GM12878 (cell line): Measurements from ENCODE around the gene NSL1. TPM values are rescaled to one million over a fixed set of nuclear protein-coding genes. Genes with fewer than 3 reads are reported as not detected.

Experiments used
- ATAC-seq: fragments of 200-7000 bp; cut with Tn5 transposase; 3 replicates; pipeline ENCODE4 v1.9.1; 2020; ENCODE audit warnings: mild to moderate bottlenecking, moderate library complexity
- BruUV-seq: library from RNA; stranded (reverse); fragments of 400-500 nt; replicated peaks from 2 replicates; lab custom pipeline; 2021; lab: Mats Ljungman, UMichigan
- CTCF ChIA-PET: fragments of 300-600 bp; sonication (Branson Sonifier 250); formaldehyde crosslinking; extraction: SDS; loops from one replicate; lab custom pipeline; 2021; ENCODE audit warnings: inconsistent platforms; lab: Yijun Ruan, JAX
- POLR2A ChIA-PET: fragments of 350-600 bp; formaldehyde crosslinking; extraction: SDS; loops from one replicate; lab custom pipeline; 2021; ENCODE audit warnings: inconsistent platforms; lab: Charles Lee
- RAD21 ChIA-PET: fragments of 300-600 bp; sonication (Branson Sonifier 250); formaldehyde crosslinking; loops from one replicate; lab custom pipeline; 2023; ENCODE audit warnings: antibody characterized with exemption; ENCODE audit not compliant: unreplicated experiment; lab: Charles Lee
- SMC1A ChIA-PET: fragments of 300-600 bp; sonication (Branson Sonifier 250); formaldehyde crosslinking; loops from one replicate; lab custom pipeline; 2023; ENCODE audit not compliant: unreplicated experiment, uncharacterized antibody; lab: Charles Lee
- DNase-seq: peaks from one replicate; pipeline ENCODE4 v3.0.0-alpha.2; 2011; ENCODE audit warnings: low read depth, low spot score
- FAIRE-seq: peaks from 3 replicates; lab custom pipeline; 2011; peaks lifted over from hg19 to GRCh38; lab: Jason Lieb, UNC
- H2AFZ ChIP-seq: 2 replicates; pipeline ENCODE4 v1.6.0; 2011; ENCODE audit warnings: low read depth, low read length, control low read depth; ENCODE audit not compliant: control insufficient read depth
- H3K27ac ChIP-seq: 2 replicates; pipeline ENCODE4 v1.5.1; 2011; ENCODE audit warnings: control low read depth; ENCODE audit not compliant: control insufficient read depth, insufficient read depth
- H3K27me3 ChIP-seq, 2 experiments: replicated peaks in 1 of 2; 2 replicates each; pipeline versions ENCODE4 v1.6.0 to v1.6.1; 2011; ENCODE audit warnings: low read length in 1 of 2; ENCODE audit not compliant: control insufficient read depth in 2 of 2, insufficient read depth in 2 of 2
- H3K36me3 ChIP-seq, 2 experiments: 2 replicates each; pipeline ENCODE4 v1.5.1; 2011; ENCODE audit warnings: low read length in 1 of 2; ENCODE audit not compliant: control insufficient read depth in 2 of 2, insufficient read depth in 2 of 2
- H3K4me1 ChIP-seq: 2 replicates; pipeline ENCODE4 v1.6.1; 2011; ENCODE audit warnings: mild to moderate bottlenecking, low read length, moderate library complexity, mixed read lengths; ENCODE audit not compliant: control insufficient read depth, insufficient read depth
- H3K4me2 ChIP-seq: 2 replicates; pipeline ENCODE4 v1.6.0; 2011; ENCODE audit warnings: control low read depth; ENCODE audit not compliant: control insufficient read depth, insufficient read depth
- H3K4me3 ChIP-seq: fragments of 200-600 bp; sonication (generic); 2 replicates; pipeline ENCODE4 v1.5.1; 2016
- H3K79me2 ChIP-seq: 2 replicates; pipeline ENCODE4 v1.6.0; 2011; ENCODE audit warnings: low read length; ENCODE audit not compliant: control insufficient read depth, insufficient read depth
- H3K9ac ChIP-seq: 2 replicates; pipeline ENCODE4 v1.8.0; 2011; ENCODE audit warnings: low read length, control low read depth, mixed read lengths; ENCODE audit not compliant: control insufficient read depth, insufficient read depth
- H3K9me3 ChIP-seq: replicated peaks from 3 replicates; pipeline ENCODE4 v1.5.1; 2011; ENCODE audit warnings: mild to moderate bottlenecking, low read length; ENCODE audit not compliant: control insufficient read depth, insufficient read depth
- H4K20me1 ChIP-seq: 2 replicates; pipeline ENCODE4 v1.6.0; 2011; ENCODE audit not compliant: control insufficient read depth, insufficient read depth
- HCFC1 ChIP-seq: fragments of 150-350 bp; IDR thresholded peaks from 2 replicates; pipeline ENCODE4 v1.6.1; 2014; ENCODE audit warnings: low read length
- HDAC2 ChIP-seq: fragments of 200-600 bp; sonication (generic); IDR thresholded peaks from 2 replicates; pipeline ENCODE4 v1.6.1; 2017
- KAT2A ChIP-seq: conservative IDR thresholded peaks from 2 replicates; pipeline ENCODE4 v1.6.1; 2011; ENCODE audit warnings: low read depth, low read length; ENCODE audit not compliant: control insufficient read depth
- MTA3 ChIP-seq: IDR thresholded peaks from 2 replicates; pipeline ENCODE4 v1.6.1; 2012; ENCODE audit warnings: low read length, inconsistent platforms, borderline replicate concordance
- MYB ChIP-seq: fragments of 150-350 bp; IDR thresholded peaks from 2 replicates; pipeline ENCODE4 v1.6.1; 2014; ENCODE audit warnings: mild to moderate bottlenecking, low read depth, low read length, borderline replicate concordance
- NFYB ChIP-seq: IDR thresholded peaks from 2 replicates; pipeline ENCODE4 v1.6.1; 2011; ENCODE audit warnings: low read depth, mild to moderate bottlenecking, low read length, improper control_type of control experiment, moderate library complexity; ENCODE audit not compliant: insufficient read depth
- NR2C1 ChIP-seq: fragments of 450-650 bp; IDR thresholded peaks from 2 replicates; pipeline ENCODE4 v1.6.1; 2017; ENCODE audit warnings: antibody characterized with exemption, mild to moderate bottlenecking, moderate library complexity
- RAD51 ChIP-seq: fragments of 450-650 bp; IDR thresholded peaks from 2 replicates; pipeline ENCODE4 v1.6.1; 2016; ENCODE audit warnings: moderate library complexity, mild to moderate bottlenecking, inconsistent platforms
- SIN3A ChIP-seq: IDR thresholded peaks from 2 replicates; pipeline ENCODE4 v1.6.1; 2012; ENCODE audit warnings: low read depth, low read length, improper control_type of control experiment
- SREBF2 ChIP-seq: IDR thresholded peaks from 2 replicates; pipeline ENCODE4 v1.6.1; 2012; ENCODE audit warnings: mild to moderate bottlenecking, low read length
- YBX1 ChIP-seq: fragments of 450-650 bp; IDR thresholded peaks from 2 replicates; pipeline ENCODE4 v1.6.1; 2016; ENCODE audit warnings: antibody characterized with exemption
- ZNF207 ChIP-seq: fragments of 450-650 bp; IDR thresholded peaks from 2 replicates; pipeline ENCODE4 v1.6.1; 2014; ENCODE audit warnings: antibody characterized with exemption, mild to moderate bottlenecking, borderline replicate concordance
- whole genome bisulfite sequencing: methylation state at CpG from one replicate; pipeline ENCODE4 v1.1.6; 2016; ENCODE audit warnings: low lambda C conversion rate; ENCODE audit not compliant: insufficient replicate concordance, insufficient coverage; ENCODE audit errors: missing lambda C conversion rate; 5-methylcytosine and 5-hydroxymethylcytosine counted together
- in situ Hi-C: fragments of 300-500 bp; cut with MboI; formaldehyde crosslinking; loops from 9 replicates; pipeline ENCODE4 v1.14.3; 2018; ENCODE audit warnings: mixed read lengths
- intact Hi-C: fragments of 100-400 bp; cut with micrococcal nuclease; formaldehyde crosslinking; loops from one replicate; pipeline ENCODE4 v1.14.2; 2022; ENCODE audit not compliant: unreplicated experiment
- polyA plus RNA-seq, 11 experiments: library from polyadenylated mRNA; depleted of rRNA in 4 of 11; unstranded in 6 of 11; stranded (reverse) in 5 of 11; fragments of >200 nt; fragmentation: Nextera tagmentation in 4 of 11; fragmentation: Illumina TruSeq in 1 of 11; extraction: Ambion mirVana in 4 of 11; extraction: Trizol in 1 of 11; gene quantifications; 1 replicate in 1 of 11; 2 replicates in 10 of 11; pipeline versions ENCODE4 v1.2.1 to v1.2.3, GENCODE V29; 2011 to 2016; ENCODE audit warnings: inconsistent platforms in 2 of 11, missing spikeins in 2 of 11, low read depth in 1 of 11
- total RNA-seq, 4 experiments: library from RNA; depleted of rRNA in 3 of 4; stranded (reverse); fragments of >200 nt in 3 of 4; fragmentation: Illumina TruSeq in 1 of 4; extraction: Trizol in 1 of 4; gene quantifications; 2 replicates each; pipeline versions ENCODE4 v1.2.1 to v1.2.3, GENCODE V29; 2013 to 2021
- TF ChIP-seq, protein P1 (sequence below): fragments of 450-650 bp; IDR thresholded peaks from 2 replicates; pipeline ENCODE4 v1.6.1; 2018; ENCODE audit warnings: borderline replicate concordance, mild to moderate bottlenecking; ENCODE audit not compliant: partially characterized antibody
- TF ChIP-seq, protein P2 (sequence below): IDR thresholded peaks from 2 replicates; pipeline ENCODE4 v1.6.1; 2012; ENCODE audit warnings: low read depth, low read length, improper control_type of control experiment
- TF ChIP-seq, protein P3 (sequence below): fragments of 450-650 bp; formaldehyde crosslinking; IDR thresholded peaks from 2 replicates; pipeline ENCODE4 v1.4.0; 2020; ENCODE audit warnings: mild to moderate bottlenecking, moderate library complexity

The NSL1 gene
- total and polyA plus RNA-seq, 10 of the 15 experiments (the other 5 are each of a cell fraction or from before 2014, with no cell fraction given), result 36.7 to 74.2 (median 46.4) TPM

DNA sequence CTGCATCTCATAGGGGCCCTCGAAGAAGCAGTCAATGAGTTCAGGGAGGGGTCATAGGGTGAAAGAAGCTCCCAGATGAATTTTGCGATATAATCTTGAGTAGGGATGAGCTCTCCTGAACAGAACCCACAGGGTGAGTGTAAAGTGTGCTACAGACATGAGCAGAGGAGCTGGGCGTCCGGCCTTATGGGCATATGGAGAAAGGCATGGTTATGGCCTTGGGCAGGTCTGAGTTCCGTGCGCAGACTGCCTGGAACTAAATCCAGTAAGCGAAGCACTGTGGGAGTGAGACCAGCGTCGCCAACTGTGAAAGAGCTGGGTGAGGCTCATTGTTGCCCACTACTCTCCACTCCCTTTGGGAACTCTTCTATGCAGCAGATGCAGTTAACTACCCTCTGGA, 28.7 kb downstream of the NSL1 start (continued):
- TF ChIP-seq HDAC2 (no peak), NR2C1 (no peak), HCFC1 (no peak), ZNF207 (no peak)
- TF ChIP-seq, protein P1, sequence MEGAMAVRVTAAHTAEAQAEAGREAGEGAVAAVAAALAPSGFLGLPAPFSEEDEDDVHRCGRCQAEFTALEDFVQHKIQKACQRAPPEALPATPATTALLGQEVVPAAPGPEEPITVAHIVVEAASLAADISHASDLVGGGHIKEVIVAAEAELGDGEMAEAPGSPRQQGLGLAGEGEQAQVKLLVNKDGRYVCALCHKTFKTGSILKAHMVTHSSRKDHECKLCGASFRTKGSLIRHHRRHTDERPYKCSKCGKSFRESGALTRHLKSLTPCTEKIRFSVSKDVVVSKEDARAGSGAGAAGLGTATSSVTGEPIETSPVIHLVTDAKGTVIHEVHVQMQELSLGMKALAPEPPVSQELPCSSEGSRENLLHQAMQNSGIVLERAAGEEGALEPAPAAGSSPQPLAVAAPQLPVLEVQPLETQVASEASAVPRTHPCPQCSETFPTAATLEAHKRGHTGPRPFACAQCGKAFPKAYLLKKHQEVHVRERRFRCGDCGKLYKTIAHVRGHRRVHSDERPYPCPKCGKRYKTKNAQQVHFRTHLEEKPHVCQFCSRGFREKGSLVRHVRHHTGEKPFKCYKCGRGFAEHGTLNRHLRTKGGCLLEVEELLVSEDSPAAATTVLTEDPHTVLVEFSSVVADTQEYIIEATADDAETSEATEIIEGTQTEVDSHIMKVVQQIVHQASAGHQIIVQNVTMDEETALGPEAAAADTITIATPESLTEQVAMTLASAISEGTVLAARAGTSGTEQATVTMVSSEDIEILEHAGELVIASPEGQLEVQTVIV, result no peak

DNA sequence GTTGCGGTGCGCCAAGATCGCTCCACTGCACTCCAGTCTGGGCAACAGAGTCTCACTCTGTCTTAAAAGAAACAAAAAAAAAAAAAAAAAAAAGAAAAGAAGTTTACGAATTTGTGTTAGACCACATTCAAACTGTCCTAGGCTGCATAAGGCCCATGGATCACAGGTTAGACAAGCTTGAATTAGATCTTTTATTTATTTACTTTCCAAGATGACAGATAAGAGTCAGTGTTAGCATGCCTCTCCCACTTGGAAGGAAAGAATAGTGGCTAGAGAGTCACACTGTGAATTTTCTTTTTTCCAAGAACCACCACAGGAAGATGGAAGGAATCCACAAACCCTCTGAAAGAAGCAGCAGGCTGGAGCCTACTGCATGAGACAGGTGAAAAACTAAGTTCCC, 29.3 kb downstream of the NSL1 start:
- Histone ChIP-seq H3K79me2 (peaks cover 5% of the 10 kb centered on the region), H3K9me3 (peaks cover 2% of the 10 kb centered on the region; the same call in 1 of the 3 replicates), H3K9ac (no peak overlapping the region), H3K27me3 (no peaks in the 10 kb centered on the region), H3K27ac (no peak overlapping the region), H3K4me1 (no peaks in the 10 kb centered on the region), H4K20me1 (no peaks in the 10 kb centered on the region), H2AFZ (no peak overlapping the region), H3K36me3 (peaks cover 4 to 8% of the 10 kb centered on the region in 2 experiments; a peak in 3 of 4 replicates), H3K4me2 (no peak overlapping the region), H3K4me3 (no peak overlapping the region)
- RAD21 ChIA-PET, result interaction anchor here (0.6 to 2.1 kb wide), 3 partner anchors 97 to 1088 kb away, joined by 3 to 12 read pairs (median 3); no protein-coding TSS in a partner anchor
- DNase-seq, result no peak
- BruUV-seq, result no TSS peak
- TF ChIP-seq RAD51, result no peak
- TF ChIP-seq, protein P2, sequence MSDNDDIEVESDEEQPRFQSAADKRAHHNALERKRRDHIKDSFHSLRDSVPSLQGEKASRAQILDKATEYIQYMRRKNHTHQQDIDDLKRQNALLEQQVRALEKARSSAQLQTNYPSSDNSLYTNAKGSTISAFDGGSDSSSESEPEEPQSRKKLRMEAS, result no peak
- no peak for TF ChIP-seq YBX1
- no peak for TF ChIP-seq KAT2A
- TF ChIP-seq SIN3A, result no peak
- TF ChIP-seq MYB, result no peak
- TF ChIP-seq MTA3, result no peak
- TF ChIP-seq, protein P3, sequence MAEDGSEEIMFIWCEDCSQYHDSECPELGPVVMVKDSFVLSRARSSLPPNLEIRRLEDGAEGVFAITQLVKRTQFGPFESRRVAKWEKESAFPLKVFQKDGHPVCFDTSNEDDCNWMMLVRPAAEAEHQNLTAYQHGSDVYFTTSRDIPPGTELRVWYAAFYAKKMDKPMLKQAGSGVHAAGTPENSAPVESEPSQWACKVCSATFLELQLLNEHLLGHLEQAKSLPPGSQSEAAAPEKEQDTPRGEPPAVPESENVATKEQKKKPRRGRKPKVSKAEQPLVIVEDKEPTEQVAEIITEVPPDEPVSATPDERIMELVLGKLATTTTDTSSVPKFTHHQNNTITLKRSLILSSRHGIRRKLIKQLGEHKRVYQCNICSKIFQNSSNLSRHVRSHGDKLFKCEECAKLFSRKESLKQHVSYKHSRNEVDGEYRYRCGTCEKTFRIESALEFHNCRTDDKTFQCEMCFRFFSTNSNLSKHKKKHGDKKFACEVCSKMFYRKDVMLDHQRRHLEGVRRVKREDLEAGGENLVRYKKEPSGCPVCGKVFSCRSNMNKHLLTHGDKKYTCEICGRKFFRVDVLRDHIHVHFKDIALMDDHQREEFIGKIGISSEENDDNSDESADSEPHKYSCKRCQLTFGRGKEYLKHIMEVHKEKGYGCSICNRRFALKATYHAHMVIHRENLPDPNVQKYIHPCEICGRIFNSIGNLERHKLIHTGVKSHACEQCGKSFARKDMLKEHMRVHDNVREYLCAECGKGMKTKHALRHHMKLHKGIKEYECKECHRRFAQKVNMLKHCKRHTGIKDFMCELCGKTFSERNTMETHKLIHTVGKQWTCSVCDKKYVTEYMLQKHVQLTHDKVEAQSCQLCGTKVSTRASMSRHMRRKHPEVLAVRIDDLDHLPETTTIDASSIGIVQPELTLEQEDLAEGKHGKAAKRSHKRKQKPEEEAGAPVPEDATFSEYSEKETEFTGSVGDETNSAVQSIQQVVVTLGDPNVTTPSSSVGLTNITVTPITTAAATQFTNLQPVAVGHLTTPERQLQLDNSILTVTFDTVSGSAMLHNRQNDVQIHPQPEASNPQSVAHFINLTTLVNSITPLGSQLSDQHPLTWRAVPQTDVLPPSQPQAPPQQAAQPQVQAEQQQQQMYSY (CRISPR knock-in tag), result no peak
- TF ChIP-seq NFYB, result no peak
- no peak for TF ChIP-seq SREBF2
- POLR2A ChIA-PET, result no interaction called here
- intact Hi-C loops, result no loop called here
- in situ Hi-C loops, result no loop called here
- ATAC-seq, result no peak
- SMC1A ChIA-PET, result interaction anchor here (0.7 to 1.9 kb wide), 7 partner anchors 12 to 306 kb away, joined by 3 to 9 read pairs (median 5); no protein-coding TSS in a partner anchor
- FAIRE-seq, result no peak
- CTCF ChIA-PET, result interaction anchor here (1.0 to 2.9 kb wide), 11 partner anchors 12 to 306 kb away, joined by 3 to 27 read pairs (median 5); no protein-coding TSS in a partner anchor
- WGBS, result 100% methylated on average over 4 of the region's 4 CpGs
